GM19395 (cell line): ENCODE results near the gene KATNIP.

Experiments
- ATAC-seq: cut with Tn5 transposase; IDR thresholded peaks from one replicate; pipeline ENCODE4 v1.9.1; 2021; ENCODE audit warnings: mild to moderate bottlenecking, moderate library complexity; ENCODE audit not compliant: unreplicated experiment

Gene KATNIP

GRCh38 chr16:27579087-27579980 lies 29.4 kb downstream of the KATNIP start:
- ATAC-seq: no peak

GRCh38 chr16:27582883-27583282 lies 32.9 kb downstream of the KATNIP start:
- ATAC-seq: no peak

- no peak for ATAC-seq
Observed at GRCh38 chr16:27583634-27584033, 33.7 kb downstream of the KATNIP start.

GRCh38 chr16:27585200-27585599 lies 35.3 kb downstream of the KATNIP start:
- ATAC-seq: no peak

- no peak for ATAC-seq
Observed at GRCh38 chr16:27586711-27587110, 36.8 kb downstream of the KATNIP start.

- ATAC-seq: no peak
Observed at GRCh38 chr16:27588057-27588456, 38.1 kb downstream of the KATNIP start.

- ATAC-seq: no peak
Observed at GRCh38 chr16:27591837-27592236, 41.9 kb downstream of the KATNIP start.

- ATAC-seq: no peak
Observed at GRCh38 chr16:27595475-27595874, 45.5 kb downstream of the KATNIP start.

GRCh38 chr16:27595993-27596392 lies 46.0 kb downstream of the KATNIP start:
- no peak for ATAC-seq

GRCh38 chr16:27596411-27596810 lies 46.5 kb downstream of the KATNIP start:
- ATAC-seq: no peak

GRCh38 chr16:27597361-27597760 lies 47.4 kb downstream of the KATNIP start:
- no peak for ATAC-seq

GRCh38 chr16:27598220-27598619 lies 48.3 kb downstream of the KATNIP start:
- ATAC-seq: no peak

- ATAC-seq: no peak
Observed at GRCh38 chr16:27598931-27599565, 49.1 kb downstream of the KATNIP start.

- no peak for ATAC-seq
Observed at GRCh38 chr16:27599606-27600005, 49.7 kb downstream of the KATNIP start.
